ENCODE results near the gene PPP1R9A. TPM values are rescaled to one million over a fixed set of nuclear protein-coding genes. Genes with fewer than 3 reads are reported as not detected.

PPP1R9A gene
- total and polyA plus RNA-seq, 10 of the 15 experiments (the other 5 are each of a cell fraction or from before 2014, with no cell fraction given): 0.04 to 0.12 TPM; not detected in 8

DNA sequence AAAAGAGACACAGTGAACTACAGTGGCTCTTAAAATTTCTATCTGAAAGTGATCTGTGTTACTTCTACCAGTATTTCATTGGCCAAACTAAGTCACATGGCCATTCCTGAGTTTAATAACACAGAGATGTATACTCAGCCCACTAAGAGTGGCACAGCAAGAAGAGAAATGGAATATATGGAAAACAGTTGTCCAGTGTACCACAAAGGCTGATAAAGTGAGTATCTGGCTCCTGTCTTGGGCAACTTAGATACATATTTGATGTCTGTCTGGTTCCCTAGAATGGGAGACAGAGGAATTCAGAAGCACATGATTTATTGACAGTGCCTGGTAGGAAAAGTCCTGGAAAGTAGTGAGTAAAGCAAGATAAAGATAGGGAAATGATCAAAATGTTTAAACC is 427.1 kb downstream of the PPP1R9A start:
- POLR2A ChIA-PET: no interaction called here
- Histone ChIP-seq H3K4me1 (ENCODE audit: control insufficient read depth, insufficient read depth, low read length) (peaks cover 3% of the 10 kb centered on the region), H3K9ac (ENCODE audit: control insufficient read depth, insufficient read depth, low read length) (no peak overlapping the region), H3K4me2 (ENCODE audit: control insufficient read depth, insufficient read depth) (no peak overlapping the region), H4K20me1 (ENCODE audit: control insufficient read depth, insufficient read depth) (no peaks in the 10 kb centered on the region), H3K27me3 (replicated peaks in 1 of 2; ENCODE audit: control insufficient read depth in 2 of 2, insufficient read depth in 2 of 2, low read length in 1 of 2) (no peaks in the 10 kb centered on the region), H2AFZ (ENCODE audit: control insufficient read depth, low read depth, low read length) (no peak overlapping the region), H3K27ac (ENCODE audit: control insufficient read depth, insufficient read depth) (no peak overlapping the region), H3K9me3 (replicated peaks; ENCODE audit: control insufficient read depth, insufficient read depth, low read length) (no peaks in the 10 kb centered on the region; the same call in 2 of the 3 replicates), H3K79me2 (ENCODE audit: control insufficient read depth, insufficient read depth, low read length) (no peaks in the 10 kb centered on the region), H3K4me3 (no peak overlapping the region), H3K36me3 (ENCODE audit: control insufficient read depth in 2 of 2, insufficient read depth in 2 of 2, low read length in 1 of 2) (no peaks in the 10 kb centered on the region; a peak in 1 of 4 replicates)
- RAD21 ChIA-PET (ENCODE audit: unreplicated experiment): no interaction called here
- no peak for ATAC-seq
- CTCF ChIA-PET: no interaction called here
- no peak for TF ChIP-seq TBL1XR1 (IDR thresholded peaks at IDR 0.05; ENCODE audit: low read depth, low read length)
- TF ChIP-seq NR2C2 (IDR thresholded peaks at IDR 0.05; ENCODE audit: borderline replicate concordance, control insufficient read depth, insufficient read length, low read depth): no peak
- TF ChIP-seq MEF2A (IDR thresholded peaks at IDR 0.05; ENCODE audit: insufficient read depth, low read depth, low read length): no peak
- TF ChIP-seq, protein P1, sequence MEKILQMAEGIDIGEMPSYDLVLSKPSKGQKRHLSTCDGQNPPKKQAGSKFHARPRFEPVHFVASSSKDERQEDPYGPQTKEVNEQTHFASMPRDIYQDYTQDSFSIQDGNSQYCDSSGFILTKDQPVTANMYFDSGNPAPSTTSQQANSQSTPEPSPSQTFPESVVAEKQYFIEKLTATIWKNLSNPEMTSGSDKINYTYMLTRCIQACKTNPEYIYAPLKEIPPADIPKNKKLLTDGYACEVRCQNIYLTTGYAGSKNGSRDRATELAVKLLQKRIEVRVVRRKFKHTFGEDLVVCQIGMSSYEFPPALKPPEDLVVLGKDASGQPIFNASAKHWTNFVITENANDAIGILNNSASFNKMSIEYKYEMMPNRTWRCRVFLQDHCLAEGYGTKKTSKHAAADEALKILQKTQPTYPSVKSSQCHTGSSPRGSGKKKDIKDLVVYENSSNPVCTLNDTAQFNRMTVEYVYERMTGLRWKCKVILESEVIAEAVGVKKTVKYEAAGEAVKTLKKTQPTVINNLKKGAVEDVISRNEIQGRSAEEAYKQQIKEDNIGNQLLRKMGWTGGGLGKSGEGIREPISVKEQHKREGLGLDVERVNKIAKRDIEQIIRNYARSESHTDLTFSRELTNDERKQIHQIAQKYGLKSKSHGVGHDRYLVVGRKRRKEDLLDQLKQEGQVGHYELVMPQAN (conservative IDR thresholded peaks at IDR 0.05): no peak
- TF ChIP-seq RAD21 (IDR thresholded peaks at IDR 0.05; ENCODE audit: insufficient read depth, low read depth, low read length): no peak
- TF ChIP-seq SREBF1 (IDR thresholded peaks at IDR 0.05; ENCODE audit: low read length): no peak
- TF ChIP-seq KDM1A (IDR thresholded peaks at IDR 0.05; ENCODE audit: borderline replicate concordance): no peak
- in situ Hi-C loops (cut with MboI) (no loop called here), intact Hi-C loops (cut with micrococcal nuclease; ENCODE audit: unreplicated experiment) (no loop called here)
- FAIRE-seq: no peak
- BruUV-seq (replicated peaks): no TSS peak
- no peak for DNase-seq (ENCODE audit: low read depth, low spot score)
- SMC1A ChIA-PET (ENCODE audit: uncharacterized antibody, unreplicated experiment): interaction anchor here (1.1 to 1.4 kb wide), 2 partner anchors 10 to 18 kb away, joined by 3 read pairs; partner anchors contain the start of gene PON1

Measured in GM12878 (cell line).